BE2C (cell line): Measurements from ENCODE around the gene MIER2. TPM values are rescaled to one million over a fixed set of nuclear protein-coding genes. Genes with fewer than 3 reads are reported as not detected.
"Not testable (repeated sequence)": the region's sequence is repeated elsewhere in the genome, so short reads cannot be mapped to it uniquely, and the experiment has no call there.

Experiments used
- DNase-seq: peaks from one replicate; pipeline ENCODE4 v3.0.0-alpha.2; 2020
- H3K27me3 ChIP-seq: fragments of 250-450 bp; sonication (Bioruptor Pico); 2 replicates; pipeline ENCODE4 v1.5.1; 2020; ENCODE audit warnings: mild to moderate bottlenecking
- H3K36me3 ChIP-seq: fragments of 250-450 bp; sonication (Bioruptor Pico); 2 replicates; pipeline ENCODE4 v1.5.1; 2020; ENCODE audit warnings: mild to moderate bottlenecking
- H3K4me1 ChIP-seq: fragments of 250-450 bp; sonication (Bioruptor Pico); 2 replicates; pipeline ENCODE4 v1.5.1; 2020
- H3K4me3 ChIP-seq: 2 replicates; pipeline ENCODE4 v1.5.1; 2011; ENCODE audit warnings: low read depth, low read length
- H3K9me3 ChIP-seq: fragments of 250-450 bp; sonication (Bioruptor Pico); 2 replicates; pipeline ENCODE4 v1.5.1; 2020
- CTCF ChIP-seq: IDR thresholded peaks from 2 replicates; pipeline ENCODE4 v1.5.1; 2012; ENCODE audit warnings: mild to moderate bottlenecking, low read depth, low read length
- polyA plus RNA-seq: library from polyadenylated mRNA; unstranded; fragments of >200 nt; gene quantifications from one replicate; pipeline ENCODE4 v1.2.1, GENCODE V29; 2012; ENCODE audit warnings: low read depth, missing spikeins; ENCODE audit not compliant: insufficient read length, insufficient read depth

MIER2 gene
- polyA plus RNA-seq, result 59.0 TPM

GRCh38 chr19:344625-345319, at the start of gene MIER2:
MIER2 (minus strand) TSS chr19:344796; CDS start chr19:344782, 14 bp downstream.
- peak; percentile 87 for DNase-seq
- no peak for TF ChIP-seq CTCF

GRCh38 chr19:393560-393959, 49.0 kb upstream of the MIER2 start:
- not testable (repeated sequence) for H3K27me3 ChIP-seq, H3K36me3 ChIP-seq, DNase-seq, H3K4me1 ChIP-seq, H3K9me3 ChIP-seq, H3K4me3 ChIP-seq

More at GRCh38 chr19:344625-345319, at the start of gene MIER2:
- Histone ChIP-seq H3K9me3 (peaks cover 3% of the 10 kb centered on the region; the same call in 1 of the 2 replicates), H3K27me3 (no peaks in the 10 kb centered on the region), H3K4me1 (peaks cover 5% of the 10 kb centered on the region), H3K36me3 (peaks cover 12% of the 10 kb centered on the region; the same call in 1 of the 2 replicates), H3K4me3 (peak within 1 kb of the TSS; percentile 73)

- TF ChIP-seq CTCF, result no peak
- no peaks in the 10 kb centered on the region for H3K4me1 ChIP-seq
- H3K4me3 ChIP-seq, result no peak overlapping the region
- H3K9me3 ChIP-seq, result no peaks in the 10 kb centered on the region; the same call in 1 of the 2 replicates
- no peak for DNase-seq
- no peaks in the 10 kb centered on the region for H3K27me3 ChIP-seq
- no peaks in the 10 kb centered on the region for H3K36me3 ChIP-seq
Measured at GRCh38 chr19:392375-392970, 47.9 kb upstream of the MIER2 start.

- Histone ChIP-seq H3K36me3 (no peaks in the 10 kb centered on the region), H3K27me3 (no peaks in the 10 kb centered on the region), H3K4me1 (no peaks in the 10 kb centered on the region), H3K9me3 (no peaks in the 10 kb centered on the region; the same call in 1 of the 2 replicates), H3K4me3 (no peak overlapping the region)
- DNase-seq, result no peak
- no peak for TF ChIP-seq CTCF
Measured at GRCh38 chr19:391726-392374, 47.3 kb upstream of the MIER2 start.

- Histone ChIP-seq H3K27me3 (no peaks in the 10 kb centered on the region), H3K4me3 (no peak overlapping the region), H3K4me1 (no peaks in the 10 kb centered on the region), H3K36me3 (no peaks in the 10 kb centered on the region), H3K9me3 (no peaks in the 10 kb centered on the region; the same call in 1 of the 2 replicates)
- no peak for DNase-seq
- TF ChIP-seq CTCF, result no peak
Measured at GRCh38 chr19:391207-391557, 46.6 kb upstream of the MIER2 start.

- H3K27me3 ChIP-seq, result no peaks in the 10 kb centered on the region
- DNase-seq, result no peak
- no peaks in the 10 kb centered on the region for H3K4me1 ChIP-seq
- no peaks in the 10 kb centered on the region for H3K36me3 ChIP-seq
- TF ChIP-seq CTCF, result no peak
- H3K9me3 ChIP-seq, result no peaks in the 10 kb centered on the region; the same call in 1 of the 2 replicates
- H3K4me3 ChIP-seq, result no peak overlapping the region
Measured at GRCh38 chr19:390386-391206, 46.0 kb upstream of the MIER2 start.
